HG03139 (cell line): ENCODE results near the gene M1AP.
A peak's percentile ranks its signal among the peaks of the same experiment; 100 is the strongest.

Source experiments
- ATAC-seq: cut with Tn5 transposase; IDR thresholded peaks from one replicate; pipeline ENCODE4 v1.9.1; 2021; ENCODE audit not compliant: unreplicated experiment

Gene M1AP

DNA sequence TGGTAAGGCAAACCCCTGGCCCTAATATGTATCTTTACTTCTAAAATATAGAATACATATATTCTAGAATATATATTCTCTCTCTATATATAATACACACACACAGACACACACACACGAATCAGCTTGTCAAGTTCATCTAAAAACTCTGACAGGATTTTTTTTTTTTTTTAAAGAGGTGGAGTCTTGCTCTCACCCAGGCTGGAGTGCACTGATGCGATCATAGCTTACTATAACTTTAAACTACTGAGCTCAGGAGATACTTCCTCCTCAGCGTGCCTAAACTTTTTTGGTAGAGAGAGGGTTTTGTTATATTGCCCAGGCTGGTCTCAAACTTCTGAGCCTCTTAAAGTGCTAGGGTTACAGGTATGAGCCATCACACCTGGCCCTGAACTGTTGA lies 48.5 kb downstream of the M1AP start:
- no peak for ATAC-seq

DNA sequence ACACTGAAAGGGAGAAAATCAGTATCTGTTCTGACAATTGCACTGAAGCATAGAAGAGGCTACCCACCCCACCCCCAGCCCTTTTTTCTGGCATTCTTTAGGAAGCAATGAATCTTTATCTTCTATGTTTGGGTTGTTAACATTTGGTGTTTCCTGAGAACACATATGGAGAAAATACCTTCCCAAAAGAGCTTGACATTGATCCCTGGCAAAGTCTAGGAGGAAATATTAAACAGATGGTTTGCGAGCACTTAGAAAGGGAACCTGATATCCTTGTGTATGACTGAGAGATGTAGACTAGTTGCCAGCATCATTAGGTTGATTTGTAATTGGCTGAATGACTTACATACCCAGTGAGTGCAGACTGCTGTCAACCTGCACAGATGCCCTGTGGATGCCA lies 50.7 kb downstream of the M1AP start:
- no peak for ATAC-seq

DNA sequence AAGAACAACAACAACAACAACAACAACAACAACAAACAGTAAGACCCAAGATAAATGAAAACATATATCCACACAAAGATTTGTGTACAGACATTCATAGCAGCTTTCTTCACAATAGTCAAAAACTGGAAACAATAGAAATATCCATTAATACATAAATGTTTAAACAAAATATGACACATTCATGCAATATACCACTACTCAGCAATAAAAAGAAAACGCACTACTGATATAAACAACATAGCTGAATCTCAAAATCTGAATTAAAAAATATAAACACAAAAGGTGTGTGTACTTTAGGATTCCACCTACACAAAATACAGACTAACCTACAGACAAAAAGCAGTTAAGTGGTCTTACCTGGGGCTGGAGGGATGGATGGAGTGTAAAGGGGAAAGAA lies 51.5 kb downstream of the M1AP start:
- no peak for ATAC-seq

DNA sequence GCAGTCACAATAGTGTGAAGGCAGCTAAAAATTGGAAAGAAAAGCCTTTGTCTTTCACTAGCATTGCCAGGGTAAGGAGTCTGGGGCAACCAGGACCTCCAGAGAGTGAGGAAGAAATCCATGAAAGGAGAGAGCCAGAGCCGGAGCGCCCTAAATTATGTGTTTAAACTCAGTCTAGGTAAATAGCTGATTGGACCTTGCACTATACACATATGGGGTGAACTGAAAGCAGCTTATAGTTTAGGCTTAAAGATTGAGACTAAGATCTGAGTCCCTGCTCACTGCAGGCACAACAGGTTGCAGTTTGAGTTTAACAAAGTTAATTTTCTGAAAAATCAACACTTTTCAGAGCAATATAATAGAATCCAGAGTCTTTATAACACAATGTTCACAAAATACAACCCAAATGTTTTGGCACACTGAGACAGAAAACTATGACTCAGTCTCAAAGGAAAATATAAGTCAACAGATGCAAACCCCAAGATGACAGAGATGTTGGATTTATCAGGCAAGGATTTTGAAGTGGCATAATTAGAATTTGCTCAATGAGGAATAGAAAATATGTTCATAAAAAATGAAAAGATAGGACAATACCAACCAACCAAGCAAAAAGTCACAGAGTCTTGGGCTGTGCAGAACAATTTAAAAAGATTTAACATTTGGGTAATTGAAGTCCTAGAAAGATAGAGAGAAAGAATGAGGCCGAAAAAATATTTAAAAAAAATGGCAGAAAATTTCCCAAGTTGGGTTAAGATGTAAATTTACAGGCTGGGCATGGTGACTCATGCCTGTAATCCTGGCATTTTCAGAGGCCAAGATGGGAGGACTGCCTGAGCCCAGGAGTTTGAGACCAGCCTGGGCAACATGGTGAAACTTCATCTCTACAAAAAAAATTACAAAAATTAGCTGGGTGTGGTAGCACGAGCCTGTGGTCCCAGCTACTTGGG lies 54.0 kb downstream of the M1AP start:
- no peak for ATAC-seq

DNA sequence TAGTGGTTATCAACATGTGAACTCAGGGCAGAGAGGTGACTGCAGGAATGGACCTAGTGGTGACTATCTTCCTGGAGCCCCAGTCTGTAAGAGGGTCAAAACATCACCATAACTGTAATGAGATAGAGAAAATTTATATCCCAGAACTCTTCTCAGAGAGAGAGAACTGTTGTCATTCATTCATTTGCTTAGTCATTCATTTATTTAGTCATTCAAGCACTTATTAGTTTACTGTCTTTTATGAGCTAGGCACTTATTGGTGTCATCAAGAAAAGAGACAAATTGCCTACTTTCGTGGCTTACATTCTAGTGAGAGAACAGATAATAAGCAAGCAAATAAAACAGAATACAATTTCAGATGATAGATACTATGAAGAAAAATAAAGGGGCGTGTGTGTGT lies 59.5 kb downstream of the M1AP start:
- no peak for ATAC-seq

DNA sequence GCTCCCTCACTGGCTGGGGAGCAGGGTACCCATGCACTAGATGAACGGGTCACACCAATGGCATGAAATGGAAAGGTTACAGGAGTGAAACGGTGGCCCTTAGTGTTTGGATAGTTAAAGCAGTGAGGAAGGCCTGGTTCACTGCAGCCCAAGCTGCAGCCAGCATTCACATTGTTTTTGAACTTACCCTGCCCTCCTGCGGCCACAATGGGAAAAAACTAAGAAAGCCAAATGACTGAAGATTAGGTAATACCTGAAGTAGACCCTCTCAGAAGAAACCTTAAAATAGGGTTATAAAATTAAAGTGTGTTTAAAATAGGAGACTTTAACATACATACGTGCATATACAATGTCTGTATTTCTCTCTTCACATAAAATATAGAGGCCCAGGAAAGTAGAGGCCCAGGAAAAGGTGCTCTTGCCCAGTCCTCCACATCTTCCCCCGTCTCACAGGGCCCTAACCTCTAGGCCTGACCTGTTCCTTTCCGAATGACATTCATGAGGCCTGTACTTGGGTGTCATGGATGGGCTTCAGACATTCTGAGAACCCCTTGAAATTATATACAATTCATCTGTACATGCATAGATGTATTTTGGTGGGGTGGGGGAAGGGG lies 60.4 kb downstream of the M1AP start:
- ATAC-seq = peak; percentile 64

DNA sequence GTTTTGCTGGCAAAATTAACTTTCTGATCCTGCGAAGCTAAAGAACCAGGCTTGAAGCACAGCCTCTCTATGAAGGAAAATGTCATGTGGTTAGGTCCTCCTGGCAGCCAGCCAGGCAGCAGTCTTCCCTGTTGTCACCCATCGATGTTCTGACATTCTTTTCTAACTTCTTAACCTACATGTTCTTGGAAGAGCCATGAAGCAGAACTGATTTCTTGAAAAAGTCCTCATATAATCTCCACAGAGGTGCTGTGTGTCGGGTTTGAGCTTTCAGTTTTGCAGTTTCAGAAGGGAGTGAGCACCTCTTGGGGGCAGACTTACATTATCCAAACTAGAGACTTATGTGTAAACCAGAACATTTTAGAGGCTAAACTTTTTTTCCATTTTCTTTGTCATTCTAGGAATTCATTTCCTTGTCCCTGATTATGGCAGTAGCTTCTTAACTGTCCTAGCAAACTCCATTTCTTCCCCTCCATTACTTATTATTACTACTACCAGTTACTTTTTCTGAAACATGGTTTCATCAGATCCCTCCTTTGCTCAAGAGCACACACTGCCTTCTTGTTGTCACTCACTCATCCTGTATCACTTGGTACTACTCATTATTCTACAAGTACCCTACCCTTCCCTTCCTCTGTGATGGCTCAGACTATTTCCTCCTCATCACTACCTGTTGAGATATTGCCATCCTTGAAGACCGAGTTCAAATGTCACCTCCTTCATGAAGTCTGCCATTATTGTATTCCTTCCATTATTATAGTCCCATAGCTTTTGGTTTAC lies 62.5 kb downstream of the M1AP start:
- ATAC-seq = peak; percentile 44

DNA sequence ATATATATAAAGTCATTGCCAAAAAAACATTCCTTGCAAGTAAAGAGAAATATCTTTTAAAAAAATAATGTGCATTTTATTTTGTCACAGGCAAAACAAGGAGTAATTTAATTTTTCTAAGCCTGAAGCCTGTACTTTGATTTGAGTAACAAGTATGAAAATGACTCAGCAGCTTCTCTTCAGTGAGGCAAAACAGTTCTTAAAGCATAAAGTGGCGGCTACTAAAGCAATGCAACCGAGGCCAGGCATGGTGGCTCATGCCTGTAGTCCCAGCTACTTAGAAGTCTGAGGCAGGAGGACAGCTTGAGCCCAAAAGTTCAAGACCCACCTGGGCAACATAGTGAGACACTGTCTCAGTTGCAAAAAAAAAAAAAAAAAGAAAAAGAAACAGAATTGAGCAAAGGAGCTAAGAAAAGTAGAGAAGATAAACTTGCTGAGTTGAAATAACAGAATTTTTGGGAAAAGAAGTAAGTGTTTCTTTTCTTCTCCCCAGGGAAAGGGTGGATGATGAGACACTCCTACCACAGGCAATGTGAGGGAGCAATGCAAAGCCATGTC lies 64.0 kb downstream of the M1AP start:
- ATAC-seq = no peak

DNA sequence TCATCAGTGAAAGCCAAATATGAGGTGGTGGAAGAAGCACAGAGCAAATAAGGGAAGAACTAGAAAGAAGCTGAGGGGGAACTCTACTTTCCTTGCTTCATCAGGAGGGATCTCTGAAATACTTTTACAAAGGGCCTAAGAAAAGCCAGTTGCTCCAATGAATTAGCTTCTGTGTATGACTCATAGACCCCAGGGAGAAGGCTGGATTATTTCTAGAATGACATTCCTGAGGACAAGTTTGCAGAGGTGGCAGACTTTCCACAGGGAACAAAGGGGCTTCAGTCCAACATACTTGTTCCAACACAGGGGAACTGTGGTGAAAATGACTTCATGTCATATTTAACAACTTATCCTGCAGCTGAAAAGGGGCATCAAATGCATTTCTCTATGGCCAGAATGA lies 64.6 kb downstream of the M1AP start:
- ATAC-seq = no peak

DNA sequence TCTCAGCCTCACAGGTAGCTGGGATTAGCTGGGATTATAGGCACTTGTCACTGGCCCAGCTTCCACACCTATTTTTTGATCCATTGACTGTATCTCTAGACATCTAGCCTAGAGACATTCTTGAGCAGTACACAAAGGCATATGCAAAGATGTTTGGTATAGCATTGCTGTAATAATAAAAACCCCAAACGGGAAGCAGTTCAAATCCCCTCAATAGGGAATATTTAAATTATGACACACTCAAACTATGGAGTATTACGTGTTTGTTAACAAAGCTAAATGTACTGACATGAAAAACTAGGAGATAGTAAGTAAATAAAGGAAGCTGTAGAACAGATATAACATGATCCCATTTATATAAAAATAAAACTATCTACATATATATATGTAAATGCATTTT lies 65.9 kb downstream of the M1AP start:
- no peak for ATAC-seq

DNA sequence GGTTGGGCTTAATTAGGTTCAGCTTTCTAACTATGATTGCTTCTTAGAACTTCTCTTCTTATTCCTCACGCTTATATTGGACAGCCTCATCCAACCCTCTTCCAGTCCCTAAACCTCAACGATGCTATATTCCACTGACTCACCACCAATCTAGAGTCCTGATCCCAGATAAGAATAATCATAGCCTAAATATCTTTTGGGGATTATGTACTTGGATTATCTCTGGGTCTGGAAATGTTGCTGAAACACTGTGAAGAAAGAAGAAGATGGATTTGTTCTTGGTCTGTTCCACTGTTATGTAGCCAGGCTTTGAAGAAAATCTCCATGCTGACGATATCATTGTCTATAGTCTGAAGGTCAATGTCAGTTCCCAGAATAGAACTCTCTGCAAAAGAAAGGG lies 66.7 kb downstream of the M1AP start:
- ATAC-seq = no peak

DNA sequence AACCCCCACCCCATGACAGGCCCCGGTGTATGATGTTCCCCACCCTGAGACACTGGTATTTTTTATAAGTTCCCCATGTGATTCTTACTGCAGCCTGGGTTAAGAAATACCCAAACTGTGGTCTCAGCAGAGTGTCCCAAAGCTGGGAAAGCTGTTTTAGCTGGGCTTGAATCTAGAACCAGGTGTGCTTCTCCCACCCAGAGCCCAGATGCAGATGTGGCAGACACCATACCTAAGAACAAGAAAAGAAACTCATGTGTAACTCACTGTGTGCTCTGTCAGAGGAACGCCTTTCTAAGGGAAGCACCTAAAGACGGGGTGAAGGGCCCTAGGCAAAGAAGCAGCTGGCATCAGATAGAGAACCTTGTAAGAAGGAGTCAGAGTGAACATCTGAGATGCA lies 69.7 kb downstream of the M1AP start:
- no peak for ATAC-seq

DNA sequence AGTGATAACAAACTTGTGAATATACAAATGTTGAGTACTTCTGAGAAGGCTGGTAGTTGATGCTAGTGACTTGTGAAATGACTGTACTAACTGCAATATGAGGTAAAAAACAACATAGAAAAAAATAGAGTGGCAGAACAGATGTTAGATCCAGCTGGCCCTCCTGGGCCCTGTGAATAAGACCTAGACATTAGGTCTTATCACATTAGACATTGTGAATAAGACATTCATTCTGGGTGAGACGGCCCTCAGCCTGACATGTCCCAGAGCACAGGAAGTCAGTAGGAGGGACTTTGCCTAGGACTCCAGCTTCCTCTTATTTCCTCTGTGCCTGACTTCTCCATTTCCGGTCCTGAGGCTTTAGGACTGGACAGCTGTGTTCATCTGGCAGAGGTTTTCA lies 70.7 kb downstream of the M1AP start:
- ATAC-seq = no peak

DNA sequence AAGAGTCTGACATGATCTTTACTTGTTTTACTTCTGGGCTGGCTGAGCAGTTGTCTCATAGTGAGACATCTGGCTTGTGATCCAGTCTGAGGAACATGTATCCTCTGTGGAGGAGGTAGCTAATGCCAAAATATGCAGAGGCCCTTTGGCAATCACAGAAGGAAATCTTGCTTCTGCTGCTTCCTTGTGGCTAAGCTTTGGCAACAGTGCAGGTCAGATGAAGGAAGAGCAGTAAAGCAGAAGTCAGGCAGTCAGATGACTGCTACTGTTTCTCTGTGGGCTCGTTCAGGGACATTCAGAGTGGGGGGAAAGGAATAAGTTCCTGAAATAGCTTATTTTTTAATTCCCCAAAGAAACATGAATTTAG lies 71.3 kb downstream of the M1AP start:
- no peak for ATAC-seq

DNA sequence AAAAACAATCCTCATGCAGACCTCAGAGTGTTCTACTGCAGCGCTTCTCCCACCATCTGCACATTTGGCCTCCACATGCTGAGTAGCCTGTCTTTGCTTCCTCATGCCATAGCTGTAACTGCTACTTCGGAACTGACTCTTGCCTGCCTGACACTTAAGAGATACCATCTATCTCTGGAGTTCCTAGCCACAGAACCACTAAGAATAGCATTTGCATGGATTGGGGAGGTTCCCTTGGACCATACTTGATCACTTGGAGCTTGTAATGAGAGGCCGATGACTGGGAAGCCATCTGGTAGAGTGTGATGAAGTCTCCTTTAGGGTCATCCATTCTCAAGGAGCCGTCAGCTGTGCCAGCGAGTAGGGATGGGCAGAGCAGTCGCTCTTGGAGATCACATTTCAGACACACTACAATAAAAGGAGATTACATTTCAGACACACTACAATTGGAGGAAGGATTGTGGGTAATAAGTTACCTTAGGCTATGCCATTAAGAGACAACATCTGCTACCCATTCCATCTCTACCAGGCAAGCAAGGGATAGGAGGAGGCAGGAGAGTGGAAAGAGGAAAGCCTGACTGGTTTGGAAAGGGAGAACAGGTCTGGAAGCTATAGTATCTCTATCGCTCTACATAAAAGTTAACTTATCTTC lies 71.8 kb downstream of the M1AP start:
- no peak for ATAC-seq

DNA sequence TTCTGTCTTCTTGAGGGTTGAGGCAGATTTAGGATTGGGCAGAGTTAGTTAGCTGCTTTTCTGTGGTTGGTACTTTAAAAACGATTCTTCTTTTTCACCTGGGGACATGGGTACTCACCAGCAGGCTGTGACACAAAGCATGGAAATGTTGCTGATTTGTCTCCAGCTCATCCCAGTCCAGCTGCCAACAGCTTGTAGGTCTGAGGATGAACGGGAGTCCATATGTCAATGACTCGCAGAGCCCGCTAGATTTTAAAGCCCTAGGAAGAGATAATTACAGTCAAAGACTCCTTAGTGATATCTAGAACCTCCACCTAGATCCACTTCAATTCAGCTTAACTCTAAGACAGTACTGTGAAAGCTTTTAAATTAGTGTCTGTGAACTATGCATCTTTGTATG lies 72.8 kb downstream of the M1AP start:
- no peak for ATAC-seq

DNA sequence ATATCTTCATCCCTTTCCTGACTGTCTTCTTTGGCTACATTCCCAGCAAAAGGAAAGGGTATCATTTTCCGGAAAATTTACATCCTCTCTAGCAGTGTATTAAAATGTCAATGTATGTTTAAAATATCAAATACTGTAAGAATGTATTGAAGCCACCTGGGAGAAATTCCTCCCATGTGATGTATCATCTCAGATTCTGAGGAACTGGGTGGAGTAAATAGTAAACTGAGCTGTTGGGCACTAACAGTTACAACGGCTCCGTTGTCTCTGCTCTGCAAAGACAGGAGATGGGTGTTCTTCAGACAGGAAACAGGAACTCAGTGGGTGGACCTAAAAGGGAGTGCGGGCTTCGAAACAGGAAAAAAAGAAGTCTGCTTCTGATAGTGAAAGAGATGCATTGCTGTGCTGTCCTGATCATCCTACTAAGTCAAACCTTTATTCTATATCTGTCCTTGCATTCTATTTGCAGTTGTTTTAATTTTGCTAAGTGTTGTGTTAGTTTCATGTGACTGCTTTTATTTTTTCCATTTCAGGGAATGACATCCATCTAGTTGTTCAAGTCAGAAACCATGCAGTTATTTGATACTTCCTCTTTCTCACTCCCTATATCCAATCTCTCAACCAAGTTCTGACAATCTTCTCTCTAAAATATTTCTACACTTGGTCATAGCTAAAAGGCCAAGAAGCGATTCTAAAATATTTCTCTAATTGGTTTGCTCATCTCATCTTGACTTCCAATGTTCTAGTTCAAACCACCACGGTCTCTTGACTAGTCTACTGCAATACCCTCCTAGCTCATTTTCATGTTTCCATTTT lies 74.2 kb downstream of the M1AP start:
- ATAC-seq = peak; percentile 47

DNA sequence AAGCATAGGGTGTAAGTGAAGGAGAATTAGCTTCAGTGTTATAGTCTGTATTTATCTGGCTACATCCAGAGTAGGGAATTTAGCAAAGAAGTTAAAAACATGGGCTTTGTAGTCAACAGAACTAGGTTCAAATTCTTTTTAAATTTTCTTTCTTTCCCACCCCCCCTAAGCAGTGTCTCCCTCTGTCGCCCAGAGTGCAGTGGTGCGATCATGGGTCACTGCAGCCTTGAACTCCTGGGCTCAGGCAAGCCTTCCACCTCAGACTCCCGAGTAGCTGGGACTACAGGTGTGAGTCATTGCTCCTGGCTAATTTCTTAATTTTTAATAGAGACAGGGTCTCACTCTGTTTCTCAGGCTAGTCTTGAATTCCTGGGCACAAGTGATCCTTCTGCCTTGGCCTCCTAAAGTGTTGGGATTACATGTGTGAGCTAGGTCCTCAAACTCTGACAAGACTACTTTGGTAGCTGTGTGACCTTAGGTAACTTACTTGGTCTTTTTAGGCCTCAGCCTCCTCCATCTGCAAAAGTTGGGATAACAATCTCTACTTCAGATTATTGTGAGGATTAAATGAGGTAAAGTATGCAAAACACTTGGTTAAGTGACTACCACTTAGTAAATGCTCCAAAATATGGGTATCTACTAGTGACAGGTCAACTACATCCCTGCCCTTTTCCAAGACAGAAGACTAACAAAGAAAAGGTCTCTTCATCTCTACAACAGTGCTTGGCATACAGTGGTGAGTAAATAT lies 75.8 kb downstream of the M1AP start:
- no peak for ATAC-seq

DNA sequence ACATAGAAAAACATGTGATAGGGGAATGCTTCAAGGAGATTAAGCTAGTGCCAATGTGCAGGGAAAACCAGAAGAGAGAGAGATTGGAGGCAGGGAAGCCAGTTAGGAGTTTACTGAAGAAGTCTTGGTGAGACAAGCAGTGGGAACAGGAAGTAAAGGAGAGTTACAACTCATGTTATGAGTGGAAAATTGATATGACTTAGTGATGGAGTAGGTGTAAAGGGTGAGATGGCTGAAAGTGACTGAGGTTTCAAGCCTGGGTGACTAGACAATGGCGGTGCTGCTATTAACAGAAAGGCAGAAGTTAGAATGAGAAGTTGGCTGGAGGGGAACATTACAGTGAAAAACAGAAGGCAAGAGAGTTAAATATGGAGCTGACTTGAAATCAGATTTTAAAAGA lies 77.1 kb downstream of the M1AP start:
- peak; percentile 45 for ATAC-seq

DNA sequence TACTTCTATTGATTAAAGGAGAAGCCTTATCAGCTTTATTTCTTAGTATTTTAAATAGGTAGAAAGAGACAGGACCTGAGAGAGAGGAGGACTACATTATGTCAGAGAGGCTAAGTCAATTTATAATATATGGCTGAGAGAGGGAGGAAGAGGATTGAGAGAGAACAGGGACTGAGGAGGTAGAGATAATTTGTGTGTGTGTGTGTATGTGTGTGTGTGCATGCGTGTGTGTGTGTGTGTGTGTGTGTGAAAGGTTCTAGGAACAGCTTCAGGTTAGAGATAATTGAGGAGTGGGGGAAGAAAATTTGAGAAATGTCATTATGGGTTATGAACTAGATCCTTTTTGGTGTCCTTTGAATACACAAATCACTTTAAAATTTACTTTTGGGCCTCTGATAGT lies 78.4 kb downstream of the M1AP start:
- ATAC-seq = no peak
